ENCODE data around the gene EXOC4.

DNA sequence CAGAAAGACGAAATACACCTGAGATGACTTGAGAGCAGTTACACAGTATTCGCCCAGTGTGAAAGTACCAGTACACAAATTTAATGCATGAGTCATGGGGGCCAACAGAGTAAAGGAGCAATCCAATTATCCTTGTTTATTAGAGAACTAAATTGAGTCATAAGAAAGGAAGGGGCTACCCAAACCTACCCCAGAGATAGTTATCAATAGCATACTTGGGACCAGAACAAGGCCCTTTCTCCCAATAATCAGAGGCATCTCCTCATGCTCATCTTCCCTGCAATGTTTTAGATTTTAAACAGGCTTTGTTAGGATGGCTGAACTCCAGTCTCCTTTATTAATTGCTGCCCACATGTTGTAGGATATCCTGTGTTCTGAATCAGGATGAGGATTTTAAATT, 634.6 kb downstream of the EXOC4 start:
- TF ChIP-seq POLR2A (IDR thresholded peaks at IDR 0.05): no peak
- TF ChIP-seq, protein P1, sequence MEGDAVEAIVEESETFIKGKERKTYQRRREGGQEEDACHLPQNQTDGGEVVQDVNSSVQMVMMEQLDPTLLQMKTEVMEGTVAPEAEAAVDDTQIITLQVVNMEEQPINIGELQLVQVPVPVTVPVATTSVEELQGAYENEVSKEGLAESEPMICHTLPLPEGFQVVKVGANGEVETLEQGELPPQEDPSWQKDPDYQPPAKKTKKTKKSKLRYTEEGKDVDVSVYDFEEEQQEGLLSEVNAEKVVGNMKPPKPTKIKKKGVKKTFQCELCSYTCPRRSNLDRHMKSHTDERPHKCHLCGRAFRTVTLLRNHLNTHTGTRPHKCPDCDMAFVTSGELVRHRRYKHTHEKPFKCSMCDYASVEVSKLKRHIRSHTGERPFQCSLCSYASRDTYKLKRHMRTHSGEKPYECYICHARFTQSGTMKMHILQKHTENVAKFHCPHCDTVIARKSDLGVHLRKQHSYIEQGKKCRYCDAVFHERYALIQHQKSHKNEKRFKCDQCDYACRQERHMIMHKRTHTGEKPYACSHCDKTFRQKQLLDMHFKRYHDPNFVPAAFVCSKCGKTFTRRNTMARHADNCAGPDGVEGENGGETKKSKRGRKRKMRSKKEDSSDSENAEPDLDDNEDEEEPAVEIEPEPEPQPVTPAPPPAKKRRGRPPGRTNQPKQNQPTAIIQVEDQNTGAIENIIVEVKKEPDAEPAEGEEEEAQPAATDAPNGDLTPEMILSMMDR (IDR thresholded peaks at IDR 0.05): no peak

Data from lower leg skin (tissue), 3 donors.